HL-60/S4 treated with phorbol 12-myristate 13-acetate at 8.2 ng/mL for 4 days and 3 days (cell line): ENCODE measurements around the gene AFTPH.

Source experiments
- in situ Hi-C: fragments of 300-500 bp; cut with MboI; formaldehyde crosslinking; loops from 2 replicates; pipeline ENCODE4 v1.15.0; 2022; ENCODE audit warnings: low sequenced_read_pairs

AFTPH gene

GRCh38 chr2:64537991-64538390 is 13.9 kb downstream of the AFTPH start:
- in situ Hi-C loops: no loop called here

- in situ Hi-C loops: no loop called here
These were observed 14.8 kb downstream of the AFTPH start for GRCh38 chr2:64538764-64539433.

- in situ Hi-C loops: no loop called here
These were observed 16.5 kb downstream of the AFTPH start for GRCh38 chr2:64540615-64541014.

- in situ Hi-C loops: no loop called here
These were observed 17.4 kb downstream of the AFTPH start for GRCh38 chr2:64541547-64541946.

GRCh38 chr2:64542071-64543007 is 18.2 kb downstream of the AFTPH start:
- in situ Hi-C loops: no loop called here

GRCh38 chr2:64543008-64543697 is 19.0 kb downstream of the AFTPH start:
- in situ Hi-C loops: no loop called here

- in situ Hi-C loops: no loop called here
These were observed 24.6 kb downstream of the AFTPH start for GRCh38 chr2:64548761-64549160.

- in situ Hi-C loops: no loop called here
These were observed 25.9 kb downstream of the AFTPH start for GRCh38 chr2:64550042-64550441.

- in situ Hi-C loops: no loop called here
These were observed 27.7 kb downstream of the AFTPH start for GRCh38 chr2:64551851-64552250.

GRCh38 chr2:64554117-64554516 is 30.0 kb downstream of the AFTPH start:
- in situ Hi-C loops: no loop called here

GRCh38 chr2:64558445-64559081 is 34.4 kb downstream of the AFTPH start:
- in situ Hi-C loops: no loop called here

- in situ Hi-C loops: no loop called here
These were observed 38.1 kb downstream of the AFTPH start for GRCh38 chr2:64562148-64562784.

- in situ Hi-C loops: no loop called here
These were observed 39.4 kb downstream of the AFTPH start for GRCh38 chr2:64563436-64563938.

- in situ Hi-C loops: no loop called here
These were observed 42.0 kb downstream of the AFTPH start for GRCh38 chr2:64565949-64566710.

- in situ Hi-C loops: no loop called here
These were observed 43.3 kb downstream of the AFTPH start for GRCh38 chr2:64567473-64567872.

GRCh38 chr2:64568836-64569235 is 44.7 kb downstream of the AFTPH start:
- in situ Hi-C loops: no loop called here

GRCh38 chr2:64574871-64575270 is 50.7 kb downstream of the AFTPH start:
- in situ Hi-C loops: loop anchor here (25.0 kb wide), 1 partner anchor 462 kb away; no protein-coding TSS in a partner anchor

- in situ Hi-C loops: loop anchor here (25.0 kb wide), 1 partner anchor 456 kb away; no protein-coding TSS in a partner anchor
These were observed 56.9 kb downstream of the AFTPH start for GRCh38 chr2:64581018-64581417.

- in situ Hi-C loops: loop anchor here (25.0 kb wide), 1 partner anchor 455 kb away; no protein-coding TSS in a partner anchor
These were observed 57.8 kb downstream of the AFTPH start for GRCh38 chr2:64581777-64582539.
